GM12892 (cell line): ENCODE data around the gene GYG1.

Experiments used
- POLR2A ChIP-seq: IDR thresholded peaks from 2 replicates; pipeline ENCODE4 v1.6.1; 2011; ENCODE audit warnings: low read depth, low read length, control low read depth
- POLR2AphosphoS5 ChIP-seq: IDR thresholded peaks from 2 replicates; pipeline ENCODE4 v1.6.1; 2011; ENCODE audit warnings: low read depth, low read length, control low read depth
- TAF1 ChIP-seq: IDR thresholded peaks from 2 replicates; pipeline ENCODE4 v1.6.1; 2011; ENCODE audit warnings: low read depth, mild to moderate bottlenecking, control low read depth, low read length, borderline replicate concordance

- no peak for TF ChIP-seq TAF1
- no peak for TF ChIP-seq POLR2AphosphoS5
- TF ChIP-seq POLR2A: no peak
Observed at GRCh38 chr3:148999806-149000205, 8.5 kb downstream of the GYG1 start.
